NCI-H226 (cell line): Measurements from ENCODE around the gene RTN4RL2.

ENCODE experiments used
- DNase-seq: peaks from one replicate; pipeline ENCODE4 v3.0.0-alpha.2; 2015

RTN4RL2 gene

DNA sequence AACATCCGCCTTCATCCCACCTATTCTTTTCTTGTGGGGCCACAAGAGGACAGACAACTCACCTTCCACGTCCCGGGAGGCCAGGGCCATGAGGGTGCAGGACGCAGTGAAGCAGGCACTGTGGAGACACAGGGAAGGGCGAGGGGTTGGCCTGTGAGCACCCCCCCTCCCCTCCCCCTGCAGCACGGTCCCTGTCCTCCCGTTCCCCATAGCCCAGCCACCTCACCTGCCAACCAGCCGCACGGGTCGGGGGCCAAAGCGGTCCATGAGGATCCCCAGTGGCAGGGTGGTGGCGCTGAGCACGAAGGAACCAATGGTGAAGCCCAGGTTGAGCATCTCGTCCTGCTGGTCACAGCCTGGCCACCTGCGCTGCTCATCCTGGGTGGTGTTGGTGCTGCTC lies 40.6 kb downstream of the RTN4RL2 start:
- DNase-seq = no peak

DNA sequence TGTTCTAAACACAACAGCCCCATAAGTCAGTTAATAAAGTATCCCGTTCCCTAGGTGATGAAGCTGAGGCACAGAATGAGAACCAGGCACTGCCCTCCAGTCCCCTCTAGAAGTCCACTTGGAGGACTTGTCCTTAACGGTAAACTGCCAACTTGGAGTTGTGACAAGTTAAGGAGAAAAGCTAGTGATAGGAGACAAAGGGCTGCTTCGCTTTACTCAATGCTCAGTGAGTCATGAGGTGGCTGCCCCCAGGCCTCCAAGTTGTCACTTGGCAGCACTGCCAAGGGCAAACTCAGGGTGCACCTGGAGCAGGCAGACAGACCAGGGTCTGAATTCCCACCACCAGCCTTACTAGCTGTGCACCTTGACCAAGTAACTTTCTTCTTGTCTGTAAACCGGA lies 41.6 kb downstream of the RTN4RL2 start:
- DNase-seq = no peak

DNA sequence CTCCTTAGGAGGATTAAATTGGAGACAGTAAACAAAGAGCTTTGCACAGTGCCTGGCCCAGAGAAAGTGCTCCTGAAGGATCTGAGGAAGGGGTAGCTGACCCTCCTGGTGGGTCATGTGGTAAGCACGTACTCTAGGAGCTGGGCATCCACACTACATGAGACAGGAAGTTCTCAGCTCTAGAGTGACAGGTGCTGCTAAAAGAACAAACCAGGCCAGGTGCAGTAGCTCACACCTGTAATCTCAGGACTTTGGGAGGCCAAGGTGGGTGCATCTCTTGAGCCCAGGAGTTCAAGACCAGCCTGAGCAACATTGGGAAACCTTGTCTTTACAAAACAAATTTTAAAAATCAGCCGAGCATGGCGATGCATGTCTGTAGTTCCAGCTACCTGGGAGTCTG lies 42.0 kb downstream of the RTN4RL2 start:
- no peak for DNase-seq

DNA sequence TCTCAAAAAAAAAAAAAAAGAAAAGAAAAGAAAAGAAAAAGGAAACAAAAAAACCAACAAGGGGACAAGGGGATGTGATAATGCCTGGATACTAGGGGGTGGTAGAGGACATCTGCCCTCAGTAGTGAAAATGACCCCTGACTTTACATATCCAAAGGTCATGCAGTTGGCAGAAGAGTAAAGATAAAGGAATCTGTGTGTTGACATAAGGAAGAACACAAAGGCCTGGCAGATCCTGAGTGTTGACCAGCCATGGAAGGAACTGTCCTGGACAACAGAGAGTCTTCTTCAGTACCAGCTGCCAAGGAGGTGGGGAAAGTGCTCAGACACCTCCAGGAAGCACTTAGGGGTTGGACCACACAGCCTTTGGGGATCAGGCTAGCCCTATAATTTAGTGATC lies 42.5 kb downstream of the RTN4RL2 start:
- no peak for DNase-seq

GRCh38 chr11:57504511-57504910 lies 44.2 kb downstream of the RTN4RL2 start:
- DNase-seq = no peak

- no peak for DNase-seq
Observed at GRCh38 chr11:57506522-57506921, 46.2 kb downstream of the RTN4RL2 start.

- no peak for DNase-seq
Observed at GRCh38 chr11:57508341-57509170, 48.2 kb downstream of the RTN4RL2 start.

GRCh38 chr11:57511741-57512430 lies 51.6 kb downstream of the RTN4RL2 start:
- no peak for DNase-seq

GRCh38 chr11:57512646-57513451 lies 52.5 kb downstream of the RTN4RL2 start:
- no peak for DNase-seq

GRCh38 chr11:57513452-57513795 lies 53.1 kb downstream of the RTN4RL2 start:
- no peak for DNase-seq

DNA sequence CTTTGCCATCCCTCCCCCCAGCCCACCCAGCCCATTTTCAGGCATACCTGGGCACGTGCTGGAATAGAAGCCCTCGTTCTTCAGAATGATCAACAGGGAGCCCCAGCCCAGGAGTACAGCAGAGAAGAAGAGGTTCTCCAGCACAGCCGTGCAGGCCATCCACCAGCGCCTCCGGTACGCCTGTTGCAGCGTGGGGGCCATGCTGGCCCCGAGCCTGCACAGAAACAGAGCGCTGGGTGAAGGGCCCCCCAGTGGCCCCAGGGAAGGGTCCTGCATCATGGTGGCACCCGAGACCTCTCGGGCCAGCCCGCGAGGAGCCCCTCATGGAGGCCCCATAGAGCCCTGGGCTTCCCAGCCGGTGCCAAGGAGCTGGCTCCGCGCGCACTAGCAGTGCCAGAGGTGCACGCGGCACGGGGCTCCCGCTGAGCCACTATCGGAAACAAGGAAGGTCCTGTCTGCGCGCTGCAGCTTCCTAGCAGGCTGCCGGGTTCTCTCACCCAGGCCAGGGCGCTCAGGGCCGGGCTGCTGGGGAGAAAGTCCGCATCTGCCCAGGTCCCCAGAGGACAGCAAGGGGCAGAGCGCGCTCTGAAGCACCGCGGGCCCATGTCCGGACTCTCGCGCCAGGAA lies 53.7 kb downstream of the RTN4RL2 start:
- no peak for DNase-seq

DNA sequence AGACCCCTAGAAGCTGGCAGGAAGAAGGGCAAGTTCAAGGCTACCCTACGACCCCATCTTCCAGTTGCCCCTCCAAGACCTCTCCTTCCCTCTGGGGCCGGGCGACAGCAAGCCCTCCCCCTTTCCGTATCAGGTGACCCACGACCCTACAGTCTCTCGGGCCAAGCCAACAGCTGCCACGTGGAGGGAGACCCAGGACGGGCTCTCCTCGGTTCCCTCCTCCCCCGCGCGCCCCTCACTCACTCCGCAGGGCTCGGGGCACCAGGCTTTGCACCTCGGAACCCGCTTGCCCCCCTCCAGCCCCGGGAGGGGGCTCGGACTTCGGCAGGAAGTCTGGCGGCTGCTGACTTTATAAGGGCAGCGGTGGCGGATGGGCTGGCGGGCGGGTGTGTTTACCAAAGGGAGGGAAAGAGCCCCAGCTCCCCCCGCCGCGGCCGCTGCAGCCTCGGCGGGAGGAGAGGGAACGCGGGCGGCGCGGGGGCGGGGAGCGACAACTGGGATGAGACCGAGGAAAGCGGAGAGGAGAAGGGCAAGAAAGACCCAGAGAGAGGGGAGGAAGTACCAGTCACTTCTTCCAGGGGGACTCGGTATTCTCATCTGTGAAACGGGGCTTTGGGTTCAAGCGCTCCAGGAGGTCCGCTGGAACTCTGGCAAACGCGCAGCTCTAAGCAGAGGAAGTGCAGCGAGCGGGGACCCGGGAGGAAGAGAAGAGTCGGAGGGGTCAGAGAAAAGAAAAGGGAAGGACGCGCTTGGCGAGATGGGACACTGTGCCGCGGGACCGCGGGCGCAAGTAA lies 54.4 kb downstream of the RTN4RL2 start:
- no peak for DNase-seq

DNA sequence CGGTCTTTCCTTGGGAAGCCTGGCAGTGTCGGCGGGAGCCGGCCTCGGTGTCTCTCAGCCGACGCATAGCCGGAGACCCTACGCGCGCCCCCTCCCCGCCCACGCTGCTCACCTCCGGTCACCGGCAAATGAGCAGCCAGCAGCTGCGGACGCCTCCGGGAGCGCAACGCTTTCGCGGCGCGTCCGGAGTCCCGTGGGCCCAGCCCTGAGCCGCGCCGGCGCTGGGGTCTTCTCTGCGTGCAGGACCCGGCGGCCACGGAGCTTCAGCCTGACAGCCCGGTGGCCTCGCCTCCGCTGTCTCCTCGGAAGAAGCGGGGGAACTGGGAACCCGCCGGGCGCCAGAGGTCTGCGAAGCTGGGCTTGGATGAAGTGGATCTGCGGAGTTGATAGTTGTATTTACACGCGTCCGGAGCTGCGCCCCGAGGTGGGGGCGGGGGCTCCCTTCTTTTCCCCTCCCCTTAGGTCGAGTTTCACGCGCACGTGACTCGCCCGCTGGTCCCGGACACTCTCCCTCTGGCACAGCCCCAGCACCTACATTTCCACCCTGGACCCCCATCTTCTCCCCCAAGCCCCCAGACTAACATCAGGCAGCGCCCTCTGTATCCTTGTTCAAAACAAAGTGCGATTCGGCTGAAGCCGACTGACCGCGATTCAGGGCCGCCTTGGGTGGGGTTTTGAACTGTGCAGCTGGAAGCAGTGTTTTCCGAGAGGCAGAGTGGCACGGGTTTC lies 55.2 kb downstream of the RTN4RL2 start, which contains the start of gene SLC43A1:
SLC43A1 (minus strand) TSS at position 371 of the 729 bp plus-strand sequence. CDS start 1,591 bp downstream, outside the sequence.
- no peak for DNase-seq

- no peak for DNase-seq
Observed at GRCh38 chr11:57516061-57516443, 55.7 kb downstream of the RTN4RL2 start.

DNA sequence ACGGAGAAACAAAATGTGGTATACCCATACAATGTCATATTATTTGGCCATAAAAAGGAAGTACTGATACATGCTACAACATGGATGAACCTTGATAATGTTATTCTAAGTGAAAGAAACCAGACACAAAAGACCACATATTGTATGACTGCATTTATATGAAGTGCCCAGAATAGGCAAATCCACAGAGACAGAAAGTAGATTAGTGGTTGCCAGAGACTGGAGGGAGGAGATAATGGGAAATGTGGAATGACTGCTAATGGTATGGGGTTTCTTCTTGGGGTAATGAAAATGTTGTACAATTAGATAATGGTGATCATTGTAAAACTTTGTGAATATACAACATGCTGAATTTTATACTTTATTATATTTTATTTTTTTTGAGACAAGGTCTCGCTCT lies 60.8 kb downstream of the RTN4RL2 start:
- DNase-seq = no peak

- DNase-seq = no peak
Observed at GRCh38 chr11:57523419-57523818, 63.1 kb downstream of the RTN4RL2 start.
